ENCODE measurements around the gene CDC23.

The CDC23 gene

GRCh38 chr5:138138949-138139780 is 74.0 kb downstream of the CDC23 start, which contains the start of gene NME5:
Gene NME5, minus strand, starts transcription at chr5:138139428. Its CDS starts 648 bp downstream, at chr5:138138780.
- no peak for DNase-seq
